GM12878 (cell line): Measurements from ENCODE around the gene ASIC1. TPM values are rescaled to one million over a fixed set of nuclear protein-coding genes. Genes with fewer than 3 reads are reported as not detected.

Experiments used
- ATAC-seq: fragments of 200-7000 bp; cut with Tn5 transposase; 3 replicates; pipeline ENCODE4 v1.9.1; 2020; ENCODE audit warnings: mild to moderate bottlenecking, moderate library complexity
- BruUV-seq: library from RNA; stranded (reverse); fragments of 400-500 nt; replicated peaks from 2 replicates; lab custom pipeline; 2021; lab: Mats Ljungman, UMichigan
- CTCF ChIA-PET: fragments of 300-600 bp; sonication (Branson Sonifier 250); formaldehyde crosslinking; extraction: SDS; loops from one replicate; lab custom pipeline; 2021; ENCODE audit warnings: inconsistent platforms; lab: Yijun Ruan, JAX
- POLR2A ChIA-PET: fragments of 350-600 bp; formaldehyde crosslinking; extraction: SDS; loops from one replicate; lab custom pipeline; 2021; ENCODE audit warnings: inconsistent platforms; lab: Charles Lee
- RAD21 ChIA-PET: fragments of 300-600 bp; sonication (Branson Sonifier 250); formaldehyde crosslinking; loops from one replicate; lab custom pipeline; 2023; ENCODE audit warnings: antibody characterized with exemption; ENCODE audit not compliant: unreplicated experiment; lab: Charles Lee
- SMC1A ChIA-PET: fragments of 300-600 bp; sonication (Branson Sonifier 250); formaldehyde crosslinking; loops from one replicate; lab custom pipeline; 2023; ENCODE audit not compliant: unreplicated experiment, uncharacterized antibody; lab: Charles Lee
- DNase-seq: peaks from one replicate; pipeline ENCODE4 v3.0.0-alpha.2; 2011; ENCODE audit warnings: low read depth, low spot score
- FAIRE-seq: peaks from 3 replicates; lab custom pipeline; 2011; peaks lifted over from hg19 to GRCh38; lab: Jason Lieb, UNC
- H2AFZ ChIP-seq: 2 replicates; pipeline ENCODE4 v1.6.0; 2011; ENCODE audit warnings: low read depth, low read length, control low read depth; ENCODE audit not compliant: control insufficient read depth
- H3K27ac ChIP-seq: 2 replicates; pipeline ENCODE4 v1.5.1; 2011; ENCODE audit warnings: control low read depth; ENCODE audit not compliant: control insufficient read depth, insufficient read depth
- H3K27me3 ChIP-seq, 2 experiments: replicated peaks in 1 of 2; 2 replicates each; pipeline versions ENCODE4 v1.6.0 to v1.6.1; 2011; ENCODE audit warnings: low read length in 1 of 2; ENCODE audit not compliant: control insufficient read depth in 2 of 2, insufficient read depth in 2 of 2
- H3K36me3 ChIP-seq, 2 experiments: 2 replicates each; pipeline ENCODE4 v1.5.1; 2011; ENCODE audit warnings: low read length in 1 of 2; ENCODE audit not compliant: control insufficient read depth in 2 of 2, insufficient read depth in 2 of 2
- H3K4me1 ChIP-seq: 2 replicates; pipeline ENCODE4 v1.6.1; 2011; ENCODE audit warnings: mild to moderate bottlenecking, low read length, moderate library complexity, mixed read lengths; ENCODE audit not compliant: control insufficient read depth, insufficient read depth
- H3K4me2 ChIP-seq: 2 replicates; pipeline ENCODE4 v1.6.0; 2011; ENCODE audit warnings: control low read depth; ENCODE audit not compliant: control insufficient read depth, insufficient read depth
- H3K4me3 ChIP-seq: fragments of 200-600 bp; sonication (generic); 2 replicates; pipeline ENCODE4 v1.5.1; 2016
- H3K79me2 ChIP-seq: 2 replicates; pipeline ENCODE4 v1.6.0; 2011; ENCODE audit warnings: low read length; ENCODE audit not compliant: control insufficient read depth, insufficient read depth
- H3K9ac ChIP-seq: 2 replicates; pipeline ENCODE4 v1.8.0; 2011; ENCODE audit warnings: low read length, control low read depth, mixed read lengths; ENCODE audit not compliant: control insufficient read depth, insufficient read depth
- H3K9me3 ChIP-seq: replicated peaks from 3 replicates; pipeline ENCODE4 v1.5.1; 2011; ENCODE audit warnings: mild to moderate bottlenecking, low read length; ENCODE audit not compliant: control insufficient read depth, insufficient read depth
- H4K20me1 ChIP-seq: 2 replicates; pipeline ENCODE4 v1.6.0; 2011; ENCODE audit not compliant: control insufficient read depth, insufficient read depth
- CHD4 ChIP-seq: fragments of 200-600 bp; sonication (generic); IDR thresholded peaks from 2 replicates; pipeline ENCODE4 v1.6.1; 2016; ENCODE audit warnings: mild to moderate bottlenecking
- CREM ChIP-seq: IDR thresholded peaks from 2 replicates; pipeline ENCODE4 v1.6.1; 2014; ENCODE audit warnings: antibody characterized with exemption, low read depth
- E4F1 ChIP-seq: fragments of 450-650 bp; IDR thresholded peaks from 2 replicates; pipeline ENCODE4 v1.6.1; 2018; ENCODE audit warnings: borderline replicate concordance, mild to moderate bottlenecking; ENCODE audit not compliant: partially characterized antibody
- EZH2 ChIP-seq: IDR thresholded peaks from 2 replicates; pipeline ENCODE4 v1.6.1; 2012; ENCODE audit warnings: low read depth, mild to moderate bottlenecking, control low read depth, inconsistent platforms, low read length, borderline replicate concordance; ENCODE audit not compliant: control insufficient read depth
- FOXK2 ChIP-seq: fragments of 450-650 bp; IDR thresholded peaks from 2 replicates; pipeline ENCODE4 v1.6.1; 2017; ENCODE audit warnings: mild to moderate bottlenecking, moderate library complexity
- KAT2A ChIP-seq: conservative IDR thresholded peaks from 2 replicates; pipeline ENCODE4 v1.6.1; 2011; ENCODE audit warnings: low read depth, low read length; ENCODE audit not compliant: control insufficient read depth
- MYB ChIP-seq: fragments of 150-350 bp; IDR thresholded peaks from 2 replicates; pipeline ENCODE4 v1.6.1; 2014; ENCODE audit warnings: mild to moderate bottlenecking, low read depth, low read length, borderline replicate concordance
- PBX3 ChIP-seq: IDR thresholded peaks from 2 replicates; pipeline ENCODE4 v1.6.1; 2011; ENCODE audit warnings: mild to moderate bottlenecking, low read depth, low read length, moderate library complexity; ENCODE audit not compliant: insufficient replicate concordance
- ZBED1 ChIP-seq: IDR thresholded peaks from 2 replicates; pipeline ENCODE4 v1.6.1; 2016; ENCODE audit warnings: borderline replicate concordance
- ZNF274 ChIP-seq: IDR thresholded peaks from one replicate; pipeline ENCODE4 v1.8.0; 2011; ENCODE audit not compliant: insufficient read length, insufficient read depth
- WGBS: methylation state at CpG from one replicate; pipeline ENCODE4 v1.1.6; 2016; ENCODE audit warnings: low lambda C conversion rate; ENCODE audit not compliant: insufficient replicate concordance, insufficient coverage; ENCODE audit errors: missing lambda C conversion rate; 5-methylcytosine and 5-hydroxymethylcytosine counted together
- in situ Hi-C: fragments of 300-500 bp; cut with MboI; formaldehyde crosslinking; loops from 9 replicates; pipeline ENCODE4 v1.14.3; 2018; ENCODE audit warnings: mixed read lengths
- intact Hi-C: fragments of 100-400 bp; cut with micrococcal nuclease; formaldehyde crosslinking; loops from one replicate; pipeline ENCODE4 v1.14.2; 2022; ENCODE audit not compliant: unreplicated experiment
- polyA plus RNA-seq, 11 experiments: library from polyadenylated mRNA; depleted of rRNA in 4 of 11; unstranded in 6 of 11; stranded (reverse) in 5 of 11; fragments of >200 nt; fragmentation: Nextera tagmentation in 4 of 11; fragmentation: Illumina TruSeq in 1 of 11; extraction: Ambion mirVana in 4 of 11; extraction: Trizol in 1 of 11; gene quantifications; 1 replicate in 1 of 11; 2 replicates in 10 of 11; pipeline versions ENCODE4 v1.2.1 to v1.2.3, GENCODE V29; 2011 to 2016; ENCODE audit warnings: inconsistent platforms in 2 of 11, missing spikeins in 2 of 11, low read depth in 1 of 11
- total RNA-seq, 4 experiments: library from RNA; depleted of rRNA in 3 of 4; stranded (reverse); fragments of >200 nt in 3 of 4; fragmentation: Illumina TruSeq in 1 of 4; extraction: Trizol in 1 of 4; gene quantifications; 2 replicates each; pipeline versions ENCODE4 v1.2.1 to v1.2.3, GENCODE V29; 2013 to 2021
- TF ChIP-seq, protein P1 (sequence below): fragments of 450-650 bp; IDR thresholded peaks from 2 replicates; pipeline ENCODE4 v1.6.1; 2017; ENCODE audit warnings: mild to moderate bottlenecking, moderate library complexity
- TF ChIP-seq, protein P2 (sequence below): fragments of 450-650 bp; IDR thresholded peaks from 2 replicates; pipeline ENCODE4 v1.6.1; 2017; ENCODE audit warnings: antibody characterized with exemption, mild to moderate bottlenecking, moderate library complexity

Gene ASIC1
- total and polyA plus RNA-seq, 10 of the 15 experiments (the other 5 are each of a cell fraction or from before 2014, with no cell fraction given): 0.02 to 0.28 (median 0.21) TPM; not detected in 4

GRCh38 chr12:50103351-50103750, 46.0 kb downstream of the ASIC1 start:
- H3K9me3 ChIP-seq: no peaks in the 10 kb centered on the region
- RAD21 ChIA-PET: interaction anchor here (0.6 to 2.1 kb wide), 2 partner anchors 8 to 14 kb away, joined by 3 to 7 read pairs; partner anchors contain the start of gene COX14
- CTCF ChIA-PET: interaction anchor here (0.8 to 4.5 kb wide), 5 partner anchors 9 to 233 kb away, joined by 3 to 40 read pairs (median 4); partner anchors contain the start of gene COX14
- in situ Hi-C loops: no loop called here
- intact Hi-C loops: no loop called here
- H3K4me2 ChIP-seq: no peak overlapping the region
- no TSS peak for BruUV-seq
- no peaks in the 10 kb centered on the region for H3K4me1 ChIP-seq
- SMC1A ChIA-PET: interaction anchor here (0.9 to 1.5 kb wide), 2 partner anchors 9 to 72 kb away, joined by 4 to 7 read pairs; partner anchors contain the start of gene COX14
- DNase-seq (no peak), FAIRE-seq (no peak), ATAC-seq (peak; percentile 9; the same call in 2 of the 3 replicates)
- H3K79me2 ChIP-seq: no peaks in the 10 kb centered on the region
- POLR2A ChIA-PET: no interaction called here
- no peaks in the 10 kb centered on the region for H4K20me1 ChIP-seq
- H3K36me3 ChIP-seq: peaks cover 12 to 15% of the 10 kb centered on the region in 2 experiments
- no peak overlapping the region for H3K27ac ChIP-seq
- WGBS: 75% methylated on average over 2 of the region's 2 CpGs
- H3K9ac ChIP-seq: no peak overlapping the region
- no peaks in the 10 kb centered on the region for H3K27me3 ChIP-seq
- no peak overlapping the region for H3K4me3 ChIP-seq
- no peak overlapping the region for H2AFZ ChIP-seq
- no peak for TF ChIP-seq ZNF274
- no peak for TF ChIP-seq FOXK2
- TF ChIP-seq, protein P1, sequence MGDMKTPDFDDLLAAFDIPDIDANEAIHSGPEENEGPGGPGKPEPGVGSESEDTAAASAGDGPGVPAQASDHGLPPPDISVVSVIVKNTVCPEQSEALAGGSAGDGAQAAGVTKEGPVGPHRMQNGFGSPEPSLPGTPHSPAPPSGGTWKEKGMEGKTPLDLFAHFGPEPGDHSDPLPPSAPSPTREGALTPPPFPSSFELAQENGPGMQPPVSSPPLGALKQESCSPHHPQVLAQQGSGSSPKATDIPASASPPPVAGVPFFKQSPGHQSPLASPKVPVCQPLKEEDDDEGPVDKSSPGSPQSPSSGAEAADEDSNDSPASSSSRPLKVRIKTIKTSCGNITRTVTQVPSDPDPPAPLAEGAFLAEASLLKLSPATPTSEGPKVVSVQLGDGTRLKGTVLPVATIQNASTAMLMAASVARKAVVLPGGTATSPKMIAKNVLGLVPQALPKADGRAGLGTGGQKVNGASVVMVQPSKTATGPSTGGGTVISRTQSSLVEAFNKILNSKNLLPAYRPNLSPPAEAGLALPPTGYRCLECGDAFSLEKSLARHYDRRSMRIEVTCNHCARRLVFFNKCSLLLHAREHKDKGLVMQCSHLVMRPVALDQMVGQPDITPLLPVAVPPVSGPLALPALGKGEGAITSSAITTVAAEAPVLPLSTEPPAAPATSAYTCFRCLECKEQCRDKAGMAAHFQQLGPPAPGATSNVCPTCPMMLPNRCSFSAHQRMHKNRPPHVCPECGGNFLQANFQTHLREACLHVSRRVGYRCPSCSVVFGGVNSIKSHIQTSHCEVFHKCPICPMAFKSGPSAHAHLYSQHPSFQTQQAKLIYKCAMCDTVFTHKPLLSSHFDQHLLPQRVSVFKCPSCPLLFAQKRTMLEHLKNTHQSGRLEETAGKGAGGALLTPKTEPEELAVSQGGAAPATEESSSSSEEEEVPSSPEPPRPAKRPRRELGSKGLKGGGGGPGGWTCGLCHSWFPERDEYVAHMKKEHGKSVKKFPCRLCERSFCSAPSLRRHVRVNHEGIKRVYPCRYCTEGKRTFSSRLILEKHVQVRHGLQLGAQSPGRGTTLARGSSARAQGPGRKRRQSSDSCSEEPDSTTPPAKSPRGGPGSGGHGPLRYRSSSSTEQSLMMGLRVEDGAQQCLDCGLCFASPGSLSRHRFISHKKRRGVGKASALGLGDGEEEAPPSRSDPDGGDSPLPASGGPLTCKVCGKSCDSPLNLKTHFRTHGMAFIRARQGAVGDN: no peak
- no peak for TF ChIP-seq CREM
- no peak for TF ChIP-seq CHD4
- no peak for TF ChIP-seq E4F1
- TF ChIP-seq, protein P2, sequence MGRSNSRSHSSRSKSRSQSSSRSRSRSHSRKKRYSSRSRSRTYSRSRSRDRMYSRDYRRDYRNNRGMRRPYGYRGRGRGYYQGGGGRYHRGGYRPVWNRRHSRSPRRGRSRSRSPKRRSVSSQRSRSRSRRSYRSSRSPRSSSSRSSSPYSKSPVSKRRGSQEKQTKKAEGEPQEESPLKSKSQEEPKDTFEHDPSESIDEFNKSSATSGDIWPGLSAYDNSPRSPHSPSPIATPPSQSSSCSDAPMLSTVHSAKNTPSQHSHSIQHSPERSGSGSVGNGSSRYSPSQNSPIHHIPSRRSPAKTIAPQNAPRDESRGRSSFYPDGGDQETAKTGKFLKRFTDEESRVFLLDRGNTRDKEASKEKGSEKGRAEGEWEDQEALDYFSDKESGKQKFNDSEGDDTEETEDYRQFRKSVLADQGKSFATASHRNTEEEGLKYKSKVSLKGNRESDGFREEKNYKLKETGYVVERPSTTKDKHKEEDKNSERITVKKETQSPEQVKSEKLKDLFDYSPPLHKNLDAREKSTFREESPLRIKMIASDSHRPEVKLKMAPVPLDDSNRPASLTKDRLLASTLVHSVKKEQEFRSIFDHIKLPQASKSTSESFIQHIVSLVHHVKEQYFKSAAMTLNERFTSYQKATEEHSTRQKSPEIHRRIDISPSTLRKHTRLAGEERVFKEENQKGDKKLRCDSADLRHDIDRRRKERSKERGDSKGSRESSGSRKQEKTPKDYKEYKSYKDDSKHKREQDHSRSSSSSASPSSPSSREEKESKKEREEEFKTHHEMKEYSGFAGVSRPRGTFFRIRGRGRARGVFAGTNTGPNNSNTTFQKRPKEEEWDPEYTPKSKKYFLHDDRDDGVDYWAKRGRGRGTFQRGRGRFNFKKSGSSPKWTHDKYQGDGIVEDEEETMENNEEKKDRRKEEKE: no peak
- TF ChIP-seq PBX3: no peak
- TF ChIP-seq MYB: no peak
- no peak for TF ChIP-seq ZBED1
- no peak for TF ChIP-seq KAT2A
- TF ChIP-seq EZH2: no peak
